ENCODE measurements around the gene NIN.

DNA sequence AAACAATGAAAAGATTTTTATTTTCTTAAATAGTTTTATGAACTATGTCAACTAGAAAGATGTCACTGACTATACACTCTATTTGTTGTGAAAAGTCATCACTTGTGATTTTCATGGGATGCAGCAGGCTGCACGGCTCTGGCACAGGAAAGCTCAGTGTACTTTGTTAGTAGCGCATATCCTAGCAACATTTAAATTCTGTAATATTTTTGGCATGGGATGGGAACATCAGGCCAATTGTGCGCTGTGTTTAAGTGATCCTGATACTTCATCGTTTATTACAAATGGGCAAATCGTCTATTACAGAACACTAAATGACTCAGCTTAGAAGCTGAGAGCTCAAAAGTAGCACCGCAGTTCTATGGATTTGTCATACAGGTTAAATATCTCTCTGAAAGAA is 102.1 kb downstream of the NIN start:
- TF ChIP-seq, protein P1, sequence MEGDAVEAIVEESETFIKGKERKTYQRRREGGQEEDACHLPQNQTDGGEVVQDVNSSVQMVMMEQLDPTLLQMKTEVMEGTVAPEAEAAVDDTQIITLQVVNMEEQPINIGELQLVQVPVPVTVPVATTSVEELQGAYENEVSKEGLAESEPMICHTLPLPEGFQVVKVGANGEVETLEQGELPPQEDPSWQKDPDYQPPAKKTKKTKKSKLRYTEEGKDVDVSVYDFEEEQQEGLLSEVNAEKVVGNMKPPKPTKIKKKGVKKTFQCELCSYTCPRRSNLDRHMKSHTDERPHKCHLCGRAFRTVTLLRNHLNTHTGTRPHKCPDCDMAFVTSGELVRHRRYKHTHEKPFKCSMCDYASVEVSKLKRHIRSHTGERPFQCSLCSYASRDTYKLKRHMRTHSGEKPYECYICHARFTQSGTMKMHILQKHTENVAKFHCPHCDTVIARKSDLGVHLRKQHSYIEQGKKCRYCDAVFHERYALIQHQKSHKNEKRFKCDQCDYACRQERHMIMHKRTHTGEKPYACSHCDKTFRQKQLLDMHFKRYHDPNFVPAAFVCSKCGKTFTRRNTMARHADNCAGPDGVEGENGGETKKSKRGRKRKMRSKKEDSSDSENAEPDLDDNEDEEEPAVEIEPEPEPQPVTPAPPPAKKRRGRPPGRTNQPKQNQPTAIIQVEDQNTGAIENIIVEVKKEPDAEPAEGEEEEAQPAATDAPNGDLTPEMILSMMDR (IDR thresholded peaks at IDR 0.05) = no peak
- no peak for TF ChIP-seq POLR2A (IDR thresholded peaks at IDR 0.05)
